ENCODE results near the gene ZDHHC19. TPM values are rescaled to one million over a fixed set of nuclear protein-coding genes. Genes with fewer than 3 reads are reported as not detected.

ZDHHC19 gene
- polyA plus RNA-seq, 3 donors = 0.34 TPM; not detected in 2

DNA sequence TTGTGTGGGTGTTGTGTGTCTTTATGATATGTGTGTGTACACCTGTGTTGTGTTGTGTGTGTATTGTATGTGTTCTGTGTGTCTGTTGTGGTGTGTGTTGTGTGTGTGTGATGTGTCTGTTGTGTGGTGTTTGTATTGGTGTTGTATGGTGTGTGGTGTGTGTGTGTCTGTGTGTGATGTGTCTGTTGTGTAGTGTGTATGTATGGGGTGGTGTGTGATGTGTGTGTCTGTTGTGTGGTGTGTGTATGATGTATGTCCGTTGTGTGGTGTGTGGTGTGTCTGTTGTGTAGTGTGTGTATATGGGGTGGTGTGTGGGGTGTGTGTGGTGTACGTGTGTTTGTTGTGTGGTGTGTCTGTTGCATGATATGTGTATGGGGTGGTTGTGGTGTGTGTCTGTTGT, 46.6 kb downstream of the ZDHHC19 start:
- DNase-seq (ENCODE audit: extremely low read depth in 1 of 11, low read depth in 9 of 11, low spot score in 4 of 11) = no peak

DNA sequence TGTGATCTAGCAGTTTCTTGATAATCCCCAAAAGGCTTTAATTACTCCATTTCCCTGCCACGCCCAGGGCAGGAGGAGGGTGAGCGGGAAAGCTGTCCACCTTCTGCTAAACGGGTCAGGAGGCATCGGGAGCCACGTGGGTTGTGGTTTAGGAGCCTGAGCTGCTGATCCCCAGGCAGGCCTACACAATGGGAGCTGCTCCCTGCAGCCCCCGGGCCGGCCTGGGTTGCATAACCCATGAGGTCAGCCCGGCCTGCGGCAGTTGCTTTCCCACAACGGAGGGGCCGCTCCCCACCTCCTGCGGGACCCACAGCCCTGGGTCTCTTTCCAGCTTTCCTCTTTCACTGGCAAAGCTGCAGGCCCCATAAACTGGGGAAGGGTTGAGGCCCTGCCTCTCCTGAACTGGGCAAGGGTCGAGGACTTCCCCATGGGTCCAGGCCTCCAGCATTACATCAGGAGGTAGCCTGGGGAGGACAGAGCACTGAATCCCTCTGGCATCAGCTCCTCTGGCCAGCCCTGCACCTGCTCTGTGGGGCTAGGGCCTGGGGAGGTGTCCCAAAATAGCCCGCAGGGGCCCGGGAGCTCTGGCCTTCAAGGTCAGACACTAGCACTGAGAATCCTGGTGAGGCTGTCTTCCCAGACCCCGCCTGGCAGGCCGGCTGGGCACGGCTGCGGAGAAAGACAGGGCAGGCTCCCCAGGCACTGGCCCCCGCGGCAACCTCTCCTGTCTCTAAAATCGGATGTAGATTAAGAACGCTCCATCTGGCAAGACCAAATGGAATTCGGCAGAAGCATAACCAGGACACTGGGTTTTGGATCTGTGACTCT, 47.3 kb downstream of the ZDHHC19 start:
- DNase-seq (ENCODE audit: extremely low read depth in 1 of 11, low read depth in 9 of 11, low spot score in 4 of 11) = no peak

DNA sequence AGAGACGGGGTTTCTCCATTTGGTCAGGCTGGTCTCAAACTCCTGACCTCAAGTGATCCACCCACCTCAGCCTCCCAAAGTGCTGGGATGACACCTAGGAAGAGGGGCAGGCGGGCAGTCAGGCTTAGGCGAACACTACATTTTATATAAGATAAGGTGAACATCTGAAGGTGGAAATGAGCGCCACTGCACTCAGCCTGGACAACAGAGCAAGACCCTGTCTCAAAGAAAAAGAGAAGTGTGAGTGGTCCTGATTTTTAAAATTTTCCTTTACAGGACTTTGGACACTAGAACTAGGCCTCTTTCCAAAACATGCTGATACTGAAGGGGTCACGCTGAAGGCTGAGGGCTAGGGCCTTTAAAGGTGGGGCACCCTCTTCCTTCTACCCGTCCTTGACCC, 48.0 kb downstream of the ZDHHC19 start:
- no peak for DNase-seq (ENCODE audit: extremely low read depth in 1 of 11, low read depth in 9 of 11, low spot score in 4 of 11)

DNA sequence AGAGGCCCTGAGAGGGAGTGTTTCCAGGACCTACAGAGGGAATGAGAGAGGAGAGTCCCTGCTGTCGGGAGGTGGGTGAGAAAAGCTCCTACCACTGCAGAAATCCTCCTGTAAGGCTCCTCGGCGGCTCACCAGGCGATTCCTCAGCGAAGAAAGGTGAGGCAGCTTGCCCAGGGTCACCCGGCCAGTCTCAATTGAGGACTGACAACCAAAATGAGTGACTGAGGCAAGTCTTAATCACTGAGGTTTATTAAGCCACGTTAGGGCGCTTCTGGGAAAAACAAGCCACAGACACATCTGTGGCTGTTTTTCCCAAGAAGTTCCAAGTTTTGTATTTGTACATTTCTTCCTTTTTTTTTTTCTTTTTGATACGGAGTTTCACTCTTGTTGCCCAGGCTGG, 48.5 kb downstream of the ZDHHC19 start:
- no peak for DNase-seq (ENCODE audit: extremely low read depth in 1 of 11, low read depth in 9 of 11, low spot score in 4 of 11)

DNA sequence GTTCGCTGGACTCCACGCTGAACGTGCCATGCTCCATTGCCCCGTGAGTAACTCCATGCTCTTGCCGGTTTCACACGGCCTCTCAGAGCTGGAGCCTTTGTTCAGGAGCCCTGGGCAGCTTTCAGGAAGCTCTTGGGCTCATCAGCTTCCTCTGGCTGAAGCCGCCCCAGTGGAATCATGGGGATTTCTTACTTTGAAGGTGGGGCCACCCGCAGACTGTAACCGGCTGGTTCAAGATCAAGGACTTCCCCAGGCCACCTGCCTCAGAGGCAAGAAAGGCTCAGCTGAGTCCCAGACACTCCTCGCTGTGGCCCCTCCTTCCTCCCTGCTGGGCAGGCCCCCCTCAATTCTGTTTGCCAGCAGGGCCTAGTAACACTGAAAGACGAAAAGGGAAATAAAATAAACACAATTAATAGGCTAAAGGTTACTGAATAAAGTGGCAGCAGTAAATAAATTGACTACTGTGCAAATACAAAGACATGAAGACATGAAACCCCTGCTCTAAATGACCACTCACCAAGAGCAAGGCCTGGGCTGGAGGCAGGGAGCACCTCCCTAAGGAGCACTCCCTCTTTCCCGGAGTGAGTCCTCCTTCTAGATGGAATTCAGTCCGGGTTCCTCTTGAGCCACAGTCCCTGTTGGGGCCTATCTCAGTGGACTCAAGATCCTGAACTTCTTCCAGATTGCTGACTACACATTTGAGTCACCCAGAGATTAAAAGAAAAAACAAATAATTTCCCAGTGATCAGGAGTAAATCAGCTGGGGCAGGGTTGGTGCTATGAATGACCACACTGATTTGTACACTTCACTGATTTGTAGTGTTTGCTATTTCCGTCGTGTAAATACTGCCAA, 51.0 kb downstream of the ZDHHC19 start:
- peak in 1 of 11 donors; percentile 39 for DNase-seq (ENCODE audit: extremely low read depth in 1 of 11, low read depth in 9 of 11, low spot score in 4 of 11)

DNA sequence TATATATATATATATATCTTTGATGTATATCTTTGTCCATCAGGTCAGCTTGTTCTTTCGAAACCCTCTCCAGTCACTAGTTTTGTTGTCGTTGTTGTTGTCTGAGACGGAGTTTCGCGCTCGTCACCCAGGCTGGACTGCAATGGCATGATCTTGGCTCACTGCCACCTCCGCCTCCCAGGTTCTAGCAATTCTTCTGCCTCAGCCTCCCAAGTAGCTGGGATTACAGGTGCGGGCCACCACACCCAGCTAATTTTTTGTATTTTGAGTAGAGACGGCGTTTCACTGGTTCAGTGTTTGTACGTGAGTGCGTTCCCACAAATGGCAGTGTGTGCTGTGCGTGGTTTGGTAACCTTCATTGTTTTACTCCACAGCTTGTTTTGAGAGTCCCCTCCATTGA, 51.7 kb downstream of the ZDHHC19 start:
- DNase-seq (ENCODE audit: extremely low read depth in 1 of 11, low read depth in 9 of 11, low spot score in 4 of 11) = no peak

DNA sequence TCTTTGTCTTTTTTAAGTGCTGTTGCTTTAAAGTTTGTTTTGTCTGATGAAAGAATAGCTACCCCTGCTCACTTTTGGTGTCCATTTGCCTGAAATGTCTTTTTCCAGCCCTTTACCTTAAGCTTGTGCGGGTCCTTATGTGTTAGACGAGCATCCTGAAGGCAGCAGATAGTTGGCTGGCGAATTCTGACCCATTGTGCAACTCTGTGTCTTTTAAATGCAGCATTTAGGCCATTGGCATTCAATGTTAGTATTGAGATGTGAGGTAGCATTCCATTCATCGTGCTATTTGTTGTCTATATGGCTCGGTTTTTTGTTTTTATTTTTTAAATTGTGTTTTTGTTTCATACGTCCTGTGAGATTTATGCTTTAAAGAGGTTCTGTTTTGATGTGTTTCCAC, 55.0 kb downstream of the ZDHHC19 start:
- no peak for DNase-seq (ENCODE audit: extremely low read depth in 1 of 11, low read depth in 9 of 11, low spot score in 4 of 11)

DNA sequence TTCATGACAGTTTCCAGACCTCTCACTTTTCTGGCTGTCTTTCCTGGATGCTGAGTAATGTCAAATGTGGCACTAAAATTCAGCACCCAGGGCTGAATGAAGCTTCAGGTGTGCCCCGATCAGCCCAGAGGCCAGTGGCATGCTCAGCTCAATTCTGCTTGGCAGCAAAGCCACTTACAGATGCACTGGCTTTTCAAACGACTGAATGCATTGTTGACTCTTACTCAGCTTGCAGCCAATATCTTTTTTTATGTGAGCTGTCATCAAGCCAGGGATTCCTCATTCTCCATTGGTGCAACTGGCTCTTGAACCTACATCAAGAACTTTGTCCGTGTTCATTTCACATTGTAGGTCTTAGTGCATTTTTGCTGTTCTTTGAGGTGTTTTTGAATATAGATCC, 60.7 kb downstream of the ZDHHC19 start:
- DNase-seq (ENCODE audit: extremely low read depth in 1 of 11, low read depth in 9 of 11, low spot score in 4 of 11) = no peak

DNA sequence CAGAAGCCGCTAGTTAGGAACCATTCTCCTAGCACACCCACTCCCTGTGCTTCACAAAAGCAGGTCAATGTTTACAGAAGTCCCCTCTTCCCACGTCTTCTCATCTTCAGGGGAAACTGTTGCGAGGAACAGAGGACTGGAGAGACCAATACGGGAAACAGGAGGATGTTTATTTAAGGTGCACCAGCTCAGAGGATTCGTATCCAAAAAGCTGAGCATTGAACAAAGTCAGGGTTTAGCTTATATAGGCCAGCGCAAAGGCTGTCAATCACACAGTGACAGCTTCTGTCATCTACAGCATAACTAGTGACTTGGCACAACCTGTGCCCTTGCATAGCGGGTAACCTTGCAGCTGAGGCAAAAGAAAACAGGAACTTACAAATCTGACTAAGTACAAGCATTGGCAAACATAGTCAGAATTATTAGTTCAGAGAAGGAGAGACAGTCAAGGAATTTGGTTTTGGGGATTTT, 61.3 kb downstream of the ZDHHC19 start:
- DNase-seq (ENCODE audit: extremely low read depth in 1 of 11, low read depth in 9 of 11, low spot score in 4 of 11) = no peak

DNA sequence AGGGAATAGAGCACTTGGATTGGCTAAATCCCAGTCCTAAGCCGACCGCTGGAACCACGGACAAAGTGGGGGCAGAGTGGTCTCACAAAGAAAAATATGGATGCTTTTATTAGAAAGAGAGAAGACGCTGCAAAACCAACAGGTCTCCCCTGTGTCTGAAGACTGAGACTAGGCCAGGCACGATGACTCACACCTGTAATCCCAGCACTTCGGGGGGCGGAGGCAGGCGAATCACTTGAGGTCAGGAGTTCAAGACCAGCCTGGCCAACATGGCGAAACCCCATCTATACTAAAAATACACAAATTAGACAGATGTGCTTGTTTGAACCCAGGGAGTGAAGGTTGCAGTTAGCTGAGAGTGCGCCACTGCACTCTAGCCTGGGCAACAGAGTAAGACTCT, 61.8 kb downstream of the ZDHHC19 start:
- DNase-seq (ENCODE audit: extremely low read depth in 1 of 11, low read depth in 9 of 11, low spot score in 4 of 11) = no peak

Other genes with a start within 250 kb of the ZDHHC19 start
- gene TFRC, start 129.3 kb downstream of the ZDHHC19 start, polyA plus RNA-seq (ENCODE audit: insufficient read length in 3 of 3) = 10 to 100 TPM; 40.2 to 61.9 (median 41.6) TPM
- gene SLC51A, start 5.1 kb upstream of the ZDHHC19 start, polyA plus RNA-seq (ENCODE audit: insufficient read length in 3 of 3) = 10 to 100 TPM; 10.8 to 15.3 (median 11.5) TPM
- 10 to 100 TPM; 36.2 to 42.8 (median 37.8) TPM for gene PCYT1A, start 76.3 kb upstream of the ZDHHC19 start, polyA plus RNA-seq (ENCODE audit: insufficient read length in 3 of 3)
- gene DYNLT2B, start 106.8 kb upstream of the ZDHHC19 start, polyA plus RNA-seq (ENCODE audit: insufficient read length in 3 of 3) = 10 to 100 TPM; 32.3 to 40.0 (median 36.3) TPM
- under 1 TPM in 1 of 3 donors, not detected in 2; 0.51 TPM for gene TM4SF19, start 127.0 kb upstream of the ZDHHC19 start, polyA plus RNA-seq (ENCODE audit: insufficient read length in 3 of 3)
- gene UBXN7, start 221.0 kb upstream of the ZDHHC19 start, polyA plus RNA-seq (ENCODE audit: insufficient read length in 3 of 3) = 10 to 100 TPM; 32.7 to 38.7 (median 34.3) TPM

Measured in renal cortex interstitium (tissue), 11 donors.